Activated CD4-positive, alpha-beta T cell treated with anti-CD3 and anti-CD28 coated beads, Interleukin-10, Interleukin-2, amounts not matched to agents 100 ng/mL and 50 ng/mL, durations not matched to agents 16 hours and 8 hours (primary cell): ENCODE results near the gene SCTR.

Experiments
- DNase-seq: peaks from one replicate; pipeline ENCODE4 v3.0.0-alpha.2; 2020

The SCTR gene

GRCh38 chr2:119472749-119473148 lies 51.5 kb downstream of the SCTR start:
- DNase-seq: no peak

GRCh38 chr2:119469661-119470297 lies 54.5 kb downstream of the SCTR start:
- no peak for DNase-seq

GRCh38 chr2:119469131-119469530 lies 55.2 kb downstream of the SCTR start:
- no peak for DNase-seq

GRCh38 chr2:119468154-119468955 lies 55.9 kb downstream of the SCTR start:
- no peak for DNase-seq

GRCh38 chr2:119466373-119466772 lies 57.9 kb downstream of the SCTR start:
- DNase-seq: no peak

GRCh38 chr2:119465687-119466086 lies 58.6 kb downstream of the SCTR start:
- DNase-seq: no peak

GRCh38 chr2:119464981-119465380 lies 59.3 kb downstream of the SCTR start:
- no peak for DNase-seq

GRCh38 chr2:119463990-119464389 lies 60.3 kb downstream of the SCTR start:
- DNase-seq: no peak

GRCh38 chr2:119463136-119463535 lies 61.1 kb downstream of the SCTR start:
- DNase-seq: peak; percentile 54

GRCh38 chr2:119462574-119462973 lies 61.7 kb downstream of the SCTR start:
- no peak for DNase-seq

GRCh38 chr2:119461811-119462210 lies 62.5 kb downstream of the SCTR start:
- DNase-seq: no peak

- DNase-seq: no peak
These were observed 64.2 kb downstream of the SCTR start for GRCh38 chr2:119460076-119460475.

GRCh38 chr2:119455066-119455718 lies 69.1 kb downstream of the SCTR start:
- DNase-seq: no peak

GRCh38 chr2:119453972-119454593 lies 70.2 kb downstream of the SCTR start:
- no peak for DNase-seq

- no peak for DNase-seq
These were observed 72.8 kb downstream of the SCTR start for GRCh38 chr2:119451336-119452050.

GRCh38 chr2:119449521-119449920 lies 74.8 kb downstream of the SCTR start:
- DNase-seq: no peak

- DNase-seq: no peak
These were observed 75.7 kb downstream of the SCTR start for GRCh38 chr2:119448427-119449141.

GRCh38 chr2:119446037-119446436 lies 78.2 kb downstream of the SCTR start:
- no peak for DNase-seq

GRCh38 chr2:119442850-119443249 lies 81.4 kb downstream of the SCTR start:
- DNase-seq: no peak

- no peak for DNase-seq
These were observed 82.1 kb downstream of the SCTR start for GRCh38 chr2:119442226-119442619.

GRCh38 chr2:119441376-119442225 lies 82.7 kb downstream of the SCTR start:
- no peak for DNase-seq
